Activated naive CD8-positive, alpha-beta T cell treated with anti-CD3 and anti-CD28 coated beads for 36 hours (primary cell): ENCODE results near the gene CYB561D1. TPM values are rescaled to one million over a fixed set of nuclear protein-coding genes. Genes with fewer than 3 reads are reported as not detected.

Source experiments
- DNase-seq: peaks from one replicate; pipeline ENCODE4 v3.0.0; 2021
- H3K27ac Mint-ChIP-seq: one replicate; pipeline ENCODE4 v1.8.0; 2022; ENCODE audit warnings: mild to moderate bottlenecking, moderate library complexity, mixed read lengths
- H3K27me3 Mint-ChIP-seq: one replicate; pipeline ENCODE4 v1.8.0; 2022; ENCODE audit warnings: mild to moderate bottlenecking, mixed read lengths
- H3K36me3 Mint-ChIP-seq: one replicate; pipeline ENCODE4 v1.8.0; 2021; ENCODE audit warnings: mild to moderate bottlenecking, mixed read lengths
- H3K4me1 Mint-ChIP-seq: one replicate; pipeline ENCODE4 v1.8.0; 2021; ENCODE audit warnings: mixed read lengths
- H3K4me3 Mint-ChIP-seq: one replicate; pipeline ENCODE4 v1.8.0; 2022; ENCODE audit warnings: mild to moderate bottlenecking, moderate library complexity, mixed read lengths
- H3K9me3 Mint-ChIP-seq: one replicate; pipeline ENCODE4 v1.8.0; 2022; ENCODE audit warnings: mixed read lengths
- total RNA-seq, 2 experiments: library from RNA; stranded (reverse); gene quantifications; one replicate each; pipeline ENCODE4 v1.2.3, GENCODE V29; 2021

Gene CYB561D1
- total RNA-seq, 2 experiments from 2014 or later: 6.3 to 8.1 TPM

DNA sequence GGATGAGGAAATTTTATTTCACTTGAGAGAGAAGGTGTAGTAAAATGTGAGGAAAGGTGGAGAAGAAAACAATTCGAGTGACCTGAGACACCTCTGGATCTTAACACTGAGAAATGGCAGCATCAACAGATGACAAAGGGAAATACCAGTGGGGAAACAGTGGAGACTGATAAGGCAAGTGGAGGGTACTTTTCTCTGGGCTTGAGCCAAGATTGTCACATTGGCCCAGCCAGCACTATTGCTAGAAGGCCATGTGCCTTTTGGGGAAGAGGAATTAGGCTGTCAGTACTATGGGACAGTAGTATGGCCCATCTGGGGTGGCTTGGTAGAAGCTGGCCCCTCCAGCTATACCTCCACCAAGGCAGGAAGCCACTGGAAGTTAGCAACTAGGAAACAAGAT, 19.2 kb upstream of the CYB561D1 start:
- no peaks in the 10 kb centered on the region for H3K9me3 Mint-ChIP-seq
- no peak for DNase-seq
- H3K27ac Mint-ChIP-seq: no peak overlapping the region
- H3K4me1 Mint-ChIP-seq: peaks cover 4% of the 10 kb centered on the region
- H3K4me3 Mint-ChIP-seq: no peak overlapping the region
- no peaks in the 10 kb centered on the region for H3K36me3 Mint-ChIP-seq
- H3K27me3 Mint-ChIP-seq: peaks cover 50% of the 10 kb centered on the region

DNA sequence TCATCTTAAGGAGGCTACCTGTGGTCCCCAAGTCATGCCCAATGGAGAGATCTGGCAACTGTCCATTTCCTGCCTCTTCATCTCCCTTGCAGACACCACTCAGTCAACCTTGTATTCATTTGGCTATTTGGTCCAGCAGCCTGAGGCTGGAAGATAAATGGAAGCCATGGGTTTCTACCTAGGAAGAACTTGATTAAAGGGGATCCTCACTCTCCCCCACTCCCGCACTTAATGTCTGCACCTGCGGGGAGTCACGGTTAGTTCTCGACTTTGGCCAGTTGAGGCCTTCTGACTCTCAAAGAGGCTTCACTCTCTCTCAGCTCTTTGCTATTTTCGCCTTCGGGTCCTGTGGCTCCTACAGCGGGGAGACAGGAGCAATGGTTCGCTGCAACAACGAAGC, 18.6 kb upstream of the CYB561D1 start:
- H3K9me3 Mint-ChIP-seq: no peaks in the 10 kb centered on the region
- no peaks in the 10 kb centered on the region for H3K36me3 Mint-ChIP-seq
- H3K27ac Mint-ChIP-seq: no peak overlapping the region
- no peak overlapping the region for H3K4me3 Mint-ChIP-seq
- H3K4me1 Mint-ChIP-seq: peaks cover 4% of the 10 kb centered on the region
- peaks cover 46% of the 10 kb centered on the region for H3K27me3 Mint-ChIP-seq
- DNase-seq: no peak

DNA sequence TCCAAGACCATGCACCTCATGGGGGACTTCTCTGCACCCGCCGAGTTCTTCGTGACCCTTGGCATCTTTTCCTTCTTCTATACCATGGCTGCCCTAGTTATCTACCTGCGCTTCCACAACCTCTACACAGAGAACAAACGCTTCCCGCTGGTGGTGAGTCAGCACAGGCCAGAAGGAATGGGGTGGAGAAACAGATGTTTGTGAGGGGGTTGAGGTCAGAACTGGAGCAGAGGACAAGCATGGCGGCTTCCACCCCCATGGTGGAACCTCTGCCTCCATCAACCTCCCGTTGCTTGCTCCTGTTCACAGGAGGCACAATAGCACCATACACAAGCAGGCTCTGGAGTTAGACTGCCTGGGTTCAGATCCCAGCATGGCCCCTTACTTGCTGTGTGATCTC, 17.1 kb upstream of the CYB561D1 start:
- Mint-ChIP-seq H3K27ac (no peak overlapping the region), H3K36me3 (no peaks in the 10 kb centered on the region), H3K9me3 (no peaks in the 10 kb centered on the region), H3K4me1 (peaks cover 4% of the 10 kb centered on the region), H3K4me3 (no peak overlapping the region), H3K27me3 (peaks cover 34% of the 10 kb centered on the region)
- DNase-seq: no peak

DNA sequence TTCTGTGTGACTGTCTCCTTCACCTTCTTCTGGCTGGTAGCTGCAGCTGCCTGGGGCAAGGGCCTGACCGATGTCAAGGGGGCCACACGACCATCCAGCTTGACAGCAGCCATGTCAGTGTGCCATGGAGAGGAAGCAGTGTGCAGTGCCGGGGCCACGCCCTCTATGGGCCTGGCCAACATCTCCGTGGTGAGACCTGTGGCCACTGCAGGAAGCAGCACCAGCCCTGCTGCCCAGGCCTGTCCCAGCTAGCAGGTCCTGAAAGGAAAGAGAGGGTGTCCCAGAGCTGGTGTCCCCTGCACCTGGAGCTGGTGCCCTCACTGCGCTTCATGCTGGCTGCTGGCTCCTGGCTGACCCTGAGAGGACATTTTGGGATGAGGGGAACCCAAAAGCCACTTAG, 16.1 kb upstream of the CYB561D1 start:
- Mint-ChIP-seq H3K4me1 (peaks cover 12% of the 10 kb centered on the region), H3K4me3 (no peak overlapping the region), H3K27me3 (peaks cover 27% of the 10 kb centered on the region), H3K9me3 (no peaks in the 10 kb centered on the region), H3K27ac (no peak overlapping the region), H3K36me3 (no peaks in the 10 kb centered on the region)
- no peak for DNase-seq

DNA sequence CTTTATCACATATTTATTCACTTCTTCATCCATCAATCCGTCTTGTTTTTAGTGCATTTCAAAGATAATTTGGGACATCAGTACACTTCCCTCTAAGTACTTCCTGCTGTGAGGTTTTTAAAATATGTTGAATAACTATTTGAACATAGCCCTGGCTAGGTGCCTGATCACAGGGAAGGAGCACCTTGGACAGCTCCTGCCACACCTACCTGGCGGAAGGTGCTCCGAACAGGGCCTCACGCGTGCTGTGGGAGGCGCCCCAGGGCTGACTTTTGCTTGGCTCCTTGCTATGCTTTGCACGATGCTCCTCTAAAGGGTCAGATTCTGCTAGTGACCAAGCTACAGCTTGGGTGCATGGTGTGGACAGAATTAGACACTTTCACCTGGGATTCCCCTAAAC, 15.1 kb upstream of the CYB561D1 start:
- H3K4me3 Mint-ChIP-seq: no peak overlapping the region
- H3K27ac Mint-ChIP-seq: no peak overlapping the region

DNA sequence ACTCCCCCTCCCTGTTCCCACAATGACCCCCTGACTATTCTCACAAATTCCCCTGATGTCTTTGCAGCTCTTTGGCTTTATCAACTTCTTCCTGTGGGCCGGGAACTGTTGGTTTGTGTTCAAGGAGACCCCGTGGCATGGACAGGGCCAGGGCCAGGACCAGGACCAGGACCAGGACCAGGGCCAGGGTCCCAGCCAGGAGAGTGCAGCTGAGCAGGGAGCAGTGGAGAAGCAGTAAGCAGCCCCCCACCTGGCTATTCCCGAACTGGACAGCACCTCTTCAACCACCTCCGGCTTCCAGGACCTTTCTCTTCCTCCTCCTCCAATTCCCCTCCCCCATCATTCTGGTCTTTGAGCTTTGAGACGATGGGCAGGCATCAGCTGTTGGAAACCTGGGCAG, 14.6 kb upstream of the CYB561D1 start:
- Mint-ChIP-seq H3K9me3 (no peaks in the 10 kb centered on the region), H3K4me1 (peaks cover 20% of the 10 kb centered on the region), H3K36me3 (peaks cover 2% of the 10 kb centered on the region), H3K27ac (no peak overlapping the region), H3K27me3 (peaks cover 23% of the 10 kb centered on the region), H3K4me3 (no peak overlapping the region)
- no peak for DNase-seq

More for the DNA sequence above, 15.1 kb upstream of the CYB561D1 start:
- Mint-ChIP-seq H3K9me3 (no peaks in the 10 kb centered on the region), H3K27me3 (peaks cover 23% of the 10 kb centered on the region), H3K4me1 (peaks cover 20% of the 10 kb centered on the region), H3K36me3 (no peaks in the 10 kb centered on the region)
- DNase-seq: no peak

DNA sequence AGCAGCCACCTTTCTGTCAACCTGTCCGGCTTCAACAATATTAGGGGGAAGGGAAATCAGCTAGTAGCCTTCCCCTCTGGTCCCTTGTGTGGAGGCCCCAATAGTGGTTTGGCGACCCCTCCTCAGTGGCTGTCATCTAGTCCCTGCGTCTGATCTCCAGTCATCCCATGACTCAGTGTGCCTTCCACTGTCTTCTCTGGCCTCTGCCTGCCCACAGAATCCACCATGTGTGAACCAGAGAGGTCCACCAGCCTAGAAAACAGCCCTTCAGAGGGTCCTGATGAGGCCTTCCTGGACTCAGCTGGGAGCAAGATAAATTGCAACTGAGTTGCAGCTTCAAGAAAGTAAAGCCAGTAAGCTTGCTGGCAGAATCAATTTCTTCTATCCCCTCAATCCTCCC, 14.0 kb upstream of the CYB561D1 start:
- Mint-ChIP-seq H3K27me3 (peaks cover 22% of the 10 kb centered on the region), H3K27ac (no peak overlapping the region), H3K9me3 (no peaks in the 10 kb centered on the region), H3K36me3 (peaks cover 6% of the 10 kb centered on the region), H3K4me3 (no peak overlapping the region), H3K4me1 (peaks cover 22% of the 10 kb centered on the region)
- no peak for DNase-seq

DNA sequence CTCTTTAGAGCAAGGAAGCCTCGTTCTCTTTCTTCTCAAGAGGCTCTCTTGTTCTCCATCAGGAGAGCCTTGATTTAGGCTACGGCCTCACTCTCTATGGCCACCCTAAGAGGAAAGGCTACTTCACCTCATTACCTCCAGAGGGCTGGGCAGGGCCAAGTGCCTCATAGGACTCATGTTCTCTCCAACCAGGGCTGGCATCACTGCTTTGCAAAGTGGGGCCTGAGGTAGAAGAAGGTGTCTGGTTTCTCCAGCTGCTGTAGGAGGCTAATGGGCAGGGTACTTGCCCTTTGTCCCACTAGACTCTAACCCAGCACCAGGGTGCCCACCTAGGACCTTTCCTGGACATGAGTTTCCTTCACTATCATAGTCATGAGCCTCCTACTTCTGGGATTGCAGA, 12.2 kb upstream of the CYB561D1 start:
- Mint-ChIP-seq H3K27ac (no peak overlapping the region), H3K9me3 (no peaks in the 10 kb centered on the region), H3K4me3 (no peak overlapping the region), H3K27me3 (peaks cover 9% of the 10 kb centered on the region), H3K36me3 (peaks cover 7% of the 10 kb centered on the region), H3K4me1 (peaks cover 30% of the 10 kb centered on the region)
- DNase-seq: no peak

DNA sequence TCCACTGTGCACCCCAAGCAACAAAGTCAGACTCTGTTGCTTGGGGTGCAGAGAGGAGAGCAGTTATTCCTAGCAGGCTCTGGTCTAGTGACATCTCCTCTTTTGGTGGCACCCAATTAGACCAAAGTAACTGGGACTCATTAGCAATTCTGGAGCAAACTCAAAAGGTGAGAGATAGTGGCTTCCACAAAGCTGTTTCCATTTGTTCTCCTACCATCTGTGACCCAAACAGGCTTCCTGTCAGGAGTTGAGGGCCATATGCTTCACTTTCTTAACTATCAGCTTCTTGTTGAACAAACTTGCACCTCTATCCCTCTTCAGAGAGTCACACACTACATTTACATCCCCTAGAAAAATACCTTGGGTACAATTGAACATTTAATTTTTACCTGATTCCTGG, 11.7 kb upstream of the CYB561D1 start:
- Mint-ChIP-seq H3K9me3 (no peaks in the 10 kb centered on the region), H3K27me3 (peaks cover 5% of the 10 kb centered on the region), H3K36me3 (peaks cover 7% of the 10 kb centered on the region), H3K27ac (no peak overlapping the region), H3K4me3 (no peak overlapping the region), H3K4me1 (peaks cover 31% of the 10 kb centered on the region)
- no peak for DNase-seq

DNA sequence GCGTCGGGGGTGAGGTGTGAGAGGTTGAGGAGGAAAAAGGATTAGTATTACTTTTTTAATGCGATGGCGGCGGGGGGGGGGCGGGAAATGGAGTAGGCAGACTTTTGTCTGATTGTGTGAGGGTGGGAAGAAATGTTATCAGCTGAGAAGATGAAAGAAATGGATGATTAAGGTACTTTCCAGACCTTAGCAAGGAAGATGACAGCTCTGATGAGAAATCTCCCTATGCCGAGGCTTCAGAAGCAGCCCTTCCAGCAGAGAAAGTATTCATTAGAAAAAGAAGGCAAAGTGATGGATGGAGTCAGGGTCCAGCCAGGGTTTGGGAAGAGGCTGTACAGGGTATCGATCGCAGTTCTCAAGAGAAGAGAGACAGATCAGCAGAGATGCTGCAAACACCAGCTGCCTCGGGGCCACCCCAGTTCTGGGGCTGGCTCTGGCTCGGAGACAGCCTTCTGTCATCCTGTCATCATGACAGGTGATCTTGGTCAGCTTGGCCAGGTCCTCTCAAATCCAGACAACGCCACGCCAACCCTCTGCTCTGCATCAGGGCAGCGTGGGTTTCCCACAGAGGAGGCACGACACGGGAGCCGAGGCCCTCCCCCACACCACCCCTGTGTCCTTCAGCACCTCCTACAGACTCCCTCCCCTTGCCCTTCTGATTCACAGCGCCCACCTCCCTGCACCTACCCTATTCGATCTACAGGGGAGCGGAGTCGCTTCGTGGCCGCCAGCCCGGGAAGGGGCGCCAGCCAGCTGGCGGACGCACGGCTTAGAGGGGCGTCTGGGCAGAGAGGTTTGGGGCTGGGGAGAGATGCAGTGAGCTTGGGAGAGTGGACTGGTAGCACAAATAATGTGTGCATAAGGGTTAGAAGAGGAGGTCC, 10.9 kb upstream of the CYB561D1 start:
- peak overlapping the region; percentile 86 for H3K27ac Mint-ChIP-seq

DNA sequence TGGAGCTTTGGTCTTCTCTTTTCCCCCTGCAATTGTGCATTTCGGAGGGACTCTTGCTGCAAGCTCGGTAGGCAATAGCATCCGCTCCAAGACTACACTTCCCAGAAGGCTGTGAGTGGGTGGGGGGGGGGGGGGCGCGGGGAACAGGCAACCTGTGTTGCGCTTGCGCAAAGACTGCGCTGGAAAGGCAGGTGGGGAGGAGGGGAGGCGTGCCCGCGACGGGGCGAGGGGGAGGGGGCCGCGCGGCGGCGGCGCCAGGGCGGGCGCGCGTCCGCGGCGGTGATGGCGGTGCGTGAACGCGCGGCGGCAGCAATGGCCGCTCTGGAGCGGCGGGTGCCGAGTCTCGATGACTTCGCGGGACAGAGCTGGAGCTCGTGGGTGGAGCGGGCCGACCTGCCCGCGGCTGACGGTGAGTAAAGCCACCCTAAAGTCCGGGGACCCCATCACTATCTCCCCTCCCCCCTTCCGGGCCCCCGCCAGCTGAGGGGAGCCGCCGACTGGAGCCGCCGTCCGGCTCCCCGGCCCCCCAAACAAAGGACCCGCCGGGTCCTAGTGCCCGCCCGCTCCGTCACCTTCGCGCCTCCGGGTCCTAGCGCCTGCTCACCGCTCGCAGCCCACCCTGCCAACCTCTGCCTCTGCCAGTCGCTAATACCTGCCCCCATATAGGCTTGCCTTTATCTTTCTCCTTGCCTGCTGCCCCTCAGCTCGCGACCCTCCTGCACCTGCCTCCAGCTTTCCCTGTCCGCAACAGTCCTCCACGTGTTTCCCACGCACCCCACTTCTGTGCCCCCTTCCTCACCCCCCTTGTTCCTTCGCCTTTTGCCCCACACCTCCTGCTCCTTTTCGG, 10.0 kb upstream of the CYB561D1 start, which contains the start of gene ATXN7L2:
TSS of gene ATXN7L2 (plus strand) at position 234 of the 847 bp plus-strand sequence. CDS start at position 283, 49 bp downstream.
- DNase-seq: peak; percentile 92
- H3K27me3 Mint-ChIP-seq: peaks cover under 1% of the 10 kb centered on the region
- H3K36me3 Mint-ChIP-seq: peaks cover 12% of the 10 kb centered on the region
- H3K9me3 Mint-ChIP-seq: no peaks in the 10 kb centered on the region
- H3K4me1 Mint-ChIP-seq: peaks cover 28% of the 10 kb centered on the region
- peak within 1 kb of the TSS; percentile 98 for H3K27ac Mint-ChIP-seq
- H3K4me3 Mint-ChIP-seq: peak within 1 kb of the TSS; percentile 99

More for the DNA sequence above, 10.9 kb upstream of the CYB561D1 start:
- Mint-ChIP-seq H3K9me3 (no peaks in the 10 kb centered on the region), H3K27me3 (peaks cover 5% of the 10 kb centered on the region), H3K4me1 (peaks cover 31% of the 10 kb centered on the region), H3K36me3 (peaks cover 12% of the 10 kb centered on the region), H3K4me3 (peak overlapping the region; percentile 92)
- DNase-seq: peak; percentile 48

DNA sequence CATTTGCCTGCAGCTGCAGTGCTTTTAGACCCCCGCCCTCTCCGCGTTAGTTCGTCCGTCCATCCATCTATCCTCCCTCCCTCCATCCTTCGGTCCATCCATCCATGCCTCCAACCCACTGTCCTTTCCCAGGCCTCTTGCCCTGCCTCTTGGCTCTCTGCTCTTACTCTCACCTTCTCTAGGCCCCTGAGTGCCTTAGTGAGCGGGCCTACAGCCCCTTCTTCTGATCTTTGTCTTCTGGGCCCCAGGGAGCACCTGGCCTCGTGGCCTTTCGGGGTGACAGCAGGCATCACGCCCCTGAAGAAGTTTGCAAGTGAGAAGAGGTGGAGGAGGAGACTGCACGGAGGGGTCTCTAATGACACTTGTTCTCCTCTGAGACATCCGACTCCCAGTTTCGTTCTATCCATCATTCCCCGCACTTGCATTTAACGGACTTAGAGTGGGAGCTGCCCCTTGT, 9.3 kb upstream of the CYB561D1 start:
- H3K36me3 Mint-ChIP-seq: peaks cover 12% of the 10 kb centered on the region
- no peak for DNase-seq
- peaks cover 27% of the 10 kb centered on the region for H3K4me1 Mint-ChIP-seq
- H3K9me3 Mint-ChIP-seq: no peaks in the 10 kb centered on the region
- peak overlapping the region; percentile 98 for H3K27ac Mint-ChIP-seq
- no peaks in the 10 kb centered on the region for H3K27me3 Mint-ChIP-seq
- peak overlapping the region; percentile 99 for H3K4me3 Mint-ChIP-seq

DNA sequence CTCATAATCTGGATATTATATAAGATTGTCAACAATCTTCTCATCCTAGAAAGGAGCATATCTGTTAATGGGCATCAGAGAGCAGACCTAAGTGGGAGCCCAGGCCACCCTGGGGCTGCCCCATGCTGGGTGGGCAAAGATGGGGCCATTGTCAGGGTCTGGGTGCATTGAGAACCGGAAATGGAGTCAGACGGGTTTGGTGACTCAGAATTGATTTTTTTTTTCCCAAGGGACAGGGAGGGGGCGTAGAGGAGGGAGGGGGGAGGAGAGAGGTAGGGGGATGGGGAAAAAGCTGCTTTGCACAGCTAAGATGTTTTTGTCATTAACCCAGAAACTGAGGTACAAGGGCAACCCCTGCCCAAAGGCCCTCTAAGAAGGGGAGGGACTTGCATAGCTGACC, 8.9 kb upstream of the CYB561D1 start:
- no peaks in the 10 kb centered on the region for H3K9me3 Mint-ChIP-seq
- H3K4me3 Mint-ChIP-seq: peak overlapping the region; percentile 99
- DNase-seq: no peak
- no peaks in the 10 kb centered on the region for H3K27me3 Mint-ChIP-seq
- H3K4me1 Mint-ChIP-seq: peaks cover 27% of the 10 kb centered on the region
- H3K27ac Mint-ChIP-seq: peak overlapping the region; percentile 98
- peaks cover 12% of the 10 kb centered on the region for H3K36me3 Mint-ChIP-seq

DNA sequence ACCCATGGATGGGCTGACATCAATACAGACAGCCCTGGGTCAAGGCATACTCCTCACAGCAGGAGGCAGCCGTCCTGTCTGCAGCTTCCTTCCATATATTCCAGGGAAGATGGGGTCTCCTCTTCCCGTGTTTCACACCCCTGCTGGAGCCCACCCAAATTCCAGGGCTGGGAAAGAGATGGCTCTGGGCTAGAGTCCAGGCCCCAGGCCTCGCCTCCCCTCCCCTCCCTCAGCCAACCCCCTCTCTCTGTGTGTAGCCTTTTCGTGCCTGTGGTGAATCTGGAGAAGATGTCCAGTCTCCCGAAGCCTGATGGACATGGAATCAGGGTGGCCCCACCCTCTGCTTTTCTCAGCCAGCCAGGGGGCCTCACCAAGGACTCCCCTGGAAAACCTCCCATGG, 6.6 kb upstream of the CYB561D1 start:
- H3K9me3 Mint-ChIP-seq: no peaks in the 10 kb centered on the region
- H3K4me1 Mint-ChIP-seq: peaks cover 24% of the 10 kb centered on the region
- no peaks in the 10 kb centered on the region for H3K27me3 Mint-ChIP-seq
- H3K4me3 Mint-ChIP-seq: no peak overlapping the region
- no peak for DNase-seq
- peaks cover 12% of the 10 kb centered on the region for H3K36me3 Mint-ChIP-seq
- H3K27ac Mint-ChIP-seq: no peak overlapping the region

DNA sequence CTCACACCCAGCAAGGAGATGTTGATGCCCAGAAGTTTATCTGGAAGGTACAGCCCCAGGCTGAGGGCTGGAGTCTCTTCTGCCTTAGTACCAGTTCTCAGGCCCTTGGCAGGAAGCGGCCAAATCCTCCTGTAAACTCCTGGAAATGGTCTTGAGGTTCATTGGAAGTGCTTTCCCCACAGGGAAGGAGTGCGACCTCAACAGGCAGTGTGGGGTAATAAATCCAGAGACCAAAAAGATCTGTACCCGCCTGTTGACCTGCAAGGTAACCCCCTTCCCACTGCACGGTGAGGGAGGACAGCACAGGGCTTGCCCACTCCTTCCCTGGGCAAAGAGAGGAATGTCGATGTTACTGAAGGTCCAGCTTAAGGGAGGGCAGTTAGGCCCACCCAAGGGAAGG, 5.7 kb upstream of the CYB561D1 start:
- peaks cover 12% of the 10 kb centered on the region for H3K36me3 Mint-ChIP-seq
- H3K27me3 Mint-ChIP-seq: no peaks in the 10 kb centered on the region
- no peak for DNase-seq
- no peaks in the 10 kb centered on the region for H3K9me3 Mint-ChIP-seq
- H3K4me3 Mint-ChIP-seq: no peak overlapping the region
- H3K4me1 Mint-ChIP-seq: peaks cover 17% of the 10 kb centered on the region
- no peak overlapping the region for H3K27ac Mint-ChIP-seq
